Measurements from ENCODE around the gene ADRB1. TPM values are rescaled to one million over a fixed set of nuclear protein-coding genes. Genes with fewer than 3 reads are reported as not detected.

The ADRB1 gene
- total RNA-seq, 3 donors from 2014 or later (not counting 1 experiment from before 2014, with no cell fraction given): 0.12 to 2.9 (median 2.1) TPM

DNA sequence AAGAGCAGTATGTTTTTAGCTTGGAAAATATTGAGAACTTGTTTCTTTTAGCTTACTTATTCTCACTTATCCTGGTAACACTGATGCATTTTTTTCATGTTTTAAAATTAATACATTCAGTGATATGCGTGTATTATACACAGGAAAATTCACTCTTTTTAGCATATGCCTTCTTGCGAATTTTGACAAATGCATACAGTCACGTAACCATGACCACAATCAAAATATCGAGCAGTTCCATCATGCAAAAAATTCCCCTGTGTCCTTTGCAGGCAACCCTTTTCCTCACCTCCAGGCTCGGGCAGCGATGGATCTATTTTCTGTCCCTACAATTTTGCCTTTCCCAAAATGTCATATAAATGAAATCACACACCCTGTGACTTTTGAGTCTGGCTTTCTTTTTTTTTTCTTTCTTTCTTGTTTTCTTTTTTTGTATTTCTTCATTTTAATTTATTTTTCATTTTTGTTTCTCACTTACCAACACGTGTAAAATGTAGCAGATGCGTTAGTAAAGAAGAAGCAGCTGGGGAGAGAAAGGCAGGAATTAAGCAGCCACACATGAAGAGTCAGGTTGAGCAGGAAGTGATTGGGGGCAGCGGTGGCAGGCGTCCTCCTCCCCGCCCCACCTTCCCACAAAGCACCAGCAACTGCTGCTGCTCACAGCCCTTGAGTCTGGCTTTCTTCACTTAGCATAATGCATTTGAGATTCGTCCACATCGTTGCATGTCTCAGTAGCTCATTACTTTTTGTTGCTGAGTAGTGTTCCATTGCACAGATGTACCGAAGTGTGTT, 29.9 kb downstream of the ADRB1 start:
- Mint-ChIP-seq H3K27ac (peak overlapping the region in 1 of 2 donors; percentile 84), H3K4me1 (peaks cover 24 to 43% of the 10 kb centered on the region in 2 donors), H3K4me3 (peak overlapping the region; percentile 72), H3K27me3 (ENCODE audit: low read depth in 2 of 2) (no peaks in the 10 kb centered on the region), H3K36me3 (no peaks in the 10 kb centered on the region), H3K9me3 (no peaks in the 10 kb centered on the region)
- H3K4me3 ChIP-seq (ENCODE audit: low read length): no peak overlapping the region
- TF ChIP-seq, protein P1, sequence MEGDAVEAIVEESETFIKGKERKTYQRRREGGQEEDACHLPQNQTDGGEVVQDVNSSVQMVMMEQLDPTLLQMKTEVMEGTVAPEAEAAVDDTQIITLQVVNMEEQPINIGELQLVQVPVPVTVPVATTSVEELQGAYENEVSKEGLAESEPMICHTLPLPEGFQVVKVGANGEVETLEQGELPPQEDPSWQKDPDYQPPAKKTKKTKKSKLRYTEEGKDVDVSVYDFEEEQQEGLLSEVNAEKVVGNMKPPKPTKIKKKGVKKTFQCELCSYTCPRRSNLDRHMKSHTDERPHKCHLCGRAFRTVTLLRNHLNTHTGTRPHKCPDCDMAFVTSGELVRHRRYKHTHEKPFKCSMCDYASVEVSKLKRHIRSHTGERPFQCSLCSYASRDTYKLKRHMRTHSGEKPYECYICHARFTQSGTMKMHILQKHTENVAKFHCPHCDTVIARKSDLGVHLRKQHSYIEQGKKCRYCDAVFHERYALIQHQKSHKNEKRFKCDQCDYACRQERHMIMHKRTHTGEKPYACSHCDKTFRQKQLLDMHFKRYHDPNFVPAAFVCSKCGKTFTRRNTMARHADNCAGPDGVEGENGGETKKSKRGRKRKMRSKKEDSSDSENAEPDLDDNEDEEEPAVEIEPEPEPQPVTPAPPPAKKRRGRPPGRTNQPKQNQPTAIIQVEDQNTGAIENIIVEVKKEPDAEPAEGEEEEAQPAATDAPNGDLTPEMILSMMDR (IDR thresholded peaks at IDR 0.05): no peak
- no peaks in the 10 kb centered on the region for H3K27me3 ChIP-seq (ENCODE audit: control insufficient read depth, insufficient read depth, low read length)
- H3K36me3 ChIP-seq (ENCODE audit: control insufficient read depth, insufficient read depth, low read length): no peaks in the 10 kb centered on the region
- WGBS (ENCODE audit: insufficient coverage): 26% methylated on average over 12 of the region's 14 CpGs
- H3K9me3 ChIP-seq (ENCODE audit: control insufficient read depth, insufficient read depth, low read length): no peaks in the 10 kb centered on the region
- intact Hi-C loops (cut with micrococcal nuclease): no loop called here
- H3K4me1 ChIP-seq (ENCODE audit: control insufficient read depth, insufficient read depth, low read length): peaks cover 20% of the 10 kb centered on the region
- peak; percentile 70 to 82 (median 78) for ATAC-seq
- DNase-seq: peak in 1 of 2 donors; percentile 55
- H3K27ac ChIP-seq (ENCODE audit: low read length): peak overlapping the region; percentile 11

DNA sequence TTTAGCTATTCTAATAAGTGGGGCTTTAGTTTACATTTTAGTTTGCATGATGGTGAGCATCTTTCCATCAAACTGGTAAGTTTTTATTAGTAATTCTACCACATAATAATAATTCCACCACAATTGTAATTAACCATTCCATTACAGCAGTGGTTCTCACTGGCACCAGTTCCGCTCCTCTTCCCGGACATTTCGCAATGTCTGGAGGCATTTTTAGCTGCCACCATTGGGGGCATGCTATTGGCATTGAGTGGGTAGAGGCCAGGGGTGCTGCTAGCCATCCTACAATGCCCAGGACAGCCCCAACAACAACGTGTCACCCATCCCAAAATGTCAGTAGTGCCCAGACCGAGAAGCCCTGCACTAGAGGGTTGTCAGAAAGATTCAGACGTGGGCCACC, 31.4 kb downstream of the ADRB1 start:
- DNase-seq (no peak), ATAC-seq (no peak)
- Mint-ChIP-seq H3K36me3 (no peaks in the 10 kb centered on the region), H3K27ac (no peak overlapping the region), H3K4me1 (peaks cover 32 to 46% of the 10 kb centered on the region in 2 donors), H3K9me3 (no peaks in the 10 kb centered on the region), H3K4me3 (no peak overlapping the region), H3K27me3 (ENCODE audit: low read depth in 2 of 2) (no peaks in the 10 kb centered on the region)
- intact Hi-C loops (cut with micrococcal nuclease): no loop called here
- TF ChIP-seq, protein P1 (IDR thresholded peaks at IDR 0.05): no peak
- Histone ChIP-seq H3K27ac (ENCODE audit: low read length) (no peak overlapping the region), H3K36me3 (ENCODE audit: control insufficient read depth, insufficient read depth, low read length) (no peaks in the 10 kb centered on the region), H3K27me3 (ENCODE audit: control insufficient read depth, insufficient read depth, low read length) (no peaks in the 10 kb centered on the region), H3K4me3 (ENCODE audit: low read length) (no peak overlapping the region), H3K4me1 (ENCODE audit: control insufficient read depth, insufficient read depth, low read length) (peaks cover 20% of the 10 kb centered on the region), H3K9me3 (ENCODE audit: control insufficient read depth, insufficient read depth, low read length) (no peaks in the 10 kb centered on the region)
- WGBS (ENCODE audit: insufficient coverage): 94% methylated on average over 6 of the region's 6 CpGs

DNA sequence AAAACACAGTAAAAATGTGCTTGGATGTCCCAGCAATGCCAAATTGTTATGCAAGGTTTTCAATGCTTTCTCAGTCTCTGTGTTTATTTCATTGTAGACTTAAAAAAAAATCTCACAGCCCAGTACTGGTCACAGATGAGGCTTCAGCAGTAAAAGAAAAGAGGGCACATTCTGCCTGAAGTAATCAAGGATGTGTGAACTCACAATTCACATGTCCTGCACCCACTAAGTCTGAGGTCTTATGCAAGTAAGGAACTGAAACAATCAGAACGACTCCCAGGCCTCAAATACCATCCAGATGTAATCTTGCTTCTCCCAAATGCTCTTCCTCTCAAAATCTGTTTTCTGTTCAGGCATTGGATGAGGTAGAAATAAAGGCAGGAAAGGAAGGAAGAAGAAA, 33.7 kb downstream of the ADRB1 start:
- H3K36me3 ChIP-seq (ENCODE audit: control insufficient read depth, insufficient read depth, low read length): no peaks in the 10 kb centered on the region
- TF ChIP-seq, protein P1 (IDR thresholded peaks at IDR 0.05): no peak
- H3K27me3 Mint-ChIP-seq (ENCODE audit: low read depth in 2 of 2): no peaks in the 10 kb centered on the region
- no peaks in the 10 kb centered on the region for H3K27me3 ChIP-seq (ENCODE audit: control insufficient read depth, insufficient read depth, low read length)
- H3K4me3 Mint-ChIP-seq: peak overlapping the region; percentile 45
- intact Hi-C loops (cut with micrococcal nuclease): no loop called here
- H3K4me1 Mint-ChIP-seq: peaks cover 26 to 35% of the 10 kb centered on the region in 2 donors
- H3K4me1 ChIP-seq (ENCODE audit: control insufficient read depth, insufficient read depth, low read length): peaks cover 17% of the 10 kb centered on the region
- ATAC-seq: peak in 1 of 3 donors; percentile 47
- no peak overlapping the region for H3K27ac ChIP-seq (ENCODE audit: low read length)
- no peak for DNase-seq
- 20% methylated on average over 1 of the region's 1 CpG for WGBS (ENCODE audit: insufficient coverage)
- no peaks in the 10 kb centered on the region for H3K9me3 ChIP-seq (ENCODE audit: control insufficient read depth, insufficient read depth, low read length)
- no peak overlapping the region for H3K4me3 ChIP-seq (ENCODE audit: low read length)
- no peaks in the 10 kb centered on the region for H3K9me3 Mint-ChIP-seq
- H3K27ac Mint-ChIP-seq: peak overlapping the region in 1 of 2 donors; percentile 70
- H3K36me3 Mint-ChIP-seq: no peaks in the 10 kb centered on the region
